GM19324 (cell line): Measurements from ENCODE around the gene TTLL12.

Experiments
- ATAC-seq: cut with Tn5 transposase; IDR thresholded peaks from one replicate; pipeline ENCODE4 v1.9.1; 2021; ENCODE audit warnings: mild to moderate bottlenecking, moderate library complexity; ENCODE audit not compliant: unreplicated experiment, low FRiP score

TTLL12 gene

DNA sequence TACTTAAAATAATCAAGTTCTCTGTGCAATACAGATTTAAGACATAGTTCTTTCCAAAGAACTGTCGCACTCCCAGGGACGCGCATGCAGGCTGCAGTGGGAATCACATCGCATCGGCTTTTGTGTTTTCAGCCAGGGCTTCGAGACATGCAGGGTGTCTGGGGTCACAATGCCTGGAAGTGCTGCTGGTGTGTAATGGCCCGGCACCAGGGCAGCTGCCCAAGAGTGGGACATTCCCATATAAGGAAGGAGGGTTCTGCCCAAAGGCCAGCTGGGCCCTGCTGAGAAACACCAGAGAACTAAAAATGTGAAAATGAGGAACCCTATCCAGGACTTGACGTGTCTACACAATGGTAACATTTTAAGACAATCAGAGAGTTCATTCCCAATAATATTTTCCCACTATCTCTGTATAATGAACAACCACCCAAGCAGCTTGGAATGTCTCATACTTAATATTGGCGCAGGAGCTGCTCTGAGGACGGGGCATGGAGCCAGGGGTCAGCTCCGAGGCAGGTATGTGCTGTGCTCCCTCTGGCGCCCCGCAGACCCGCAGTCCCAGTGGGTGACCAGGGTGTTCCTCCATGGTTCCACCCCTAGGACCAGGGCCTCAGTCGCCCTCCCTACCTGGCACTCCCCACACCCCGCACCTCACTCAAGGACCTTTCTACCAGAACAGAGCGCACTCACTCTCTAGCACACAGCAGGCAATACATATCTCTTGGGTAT is 55.0 kb downstream of the TTLL12 start:
- ATAC-seq: no peak

DNA sequence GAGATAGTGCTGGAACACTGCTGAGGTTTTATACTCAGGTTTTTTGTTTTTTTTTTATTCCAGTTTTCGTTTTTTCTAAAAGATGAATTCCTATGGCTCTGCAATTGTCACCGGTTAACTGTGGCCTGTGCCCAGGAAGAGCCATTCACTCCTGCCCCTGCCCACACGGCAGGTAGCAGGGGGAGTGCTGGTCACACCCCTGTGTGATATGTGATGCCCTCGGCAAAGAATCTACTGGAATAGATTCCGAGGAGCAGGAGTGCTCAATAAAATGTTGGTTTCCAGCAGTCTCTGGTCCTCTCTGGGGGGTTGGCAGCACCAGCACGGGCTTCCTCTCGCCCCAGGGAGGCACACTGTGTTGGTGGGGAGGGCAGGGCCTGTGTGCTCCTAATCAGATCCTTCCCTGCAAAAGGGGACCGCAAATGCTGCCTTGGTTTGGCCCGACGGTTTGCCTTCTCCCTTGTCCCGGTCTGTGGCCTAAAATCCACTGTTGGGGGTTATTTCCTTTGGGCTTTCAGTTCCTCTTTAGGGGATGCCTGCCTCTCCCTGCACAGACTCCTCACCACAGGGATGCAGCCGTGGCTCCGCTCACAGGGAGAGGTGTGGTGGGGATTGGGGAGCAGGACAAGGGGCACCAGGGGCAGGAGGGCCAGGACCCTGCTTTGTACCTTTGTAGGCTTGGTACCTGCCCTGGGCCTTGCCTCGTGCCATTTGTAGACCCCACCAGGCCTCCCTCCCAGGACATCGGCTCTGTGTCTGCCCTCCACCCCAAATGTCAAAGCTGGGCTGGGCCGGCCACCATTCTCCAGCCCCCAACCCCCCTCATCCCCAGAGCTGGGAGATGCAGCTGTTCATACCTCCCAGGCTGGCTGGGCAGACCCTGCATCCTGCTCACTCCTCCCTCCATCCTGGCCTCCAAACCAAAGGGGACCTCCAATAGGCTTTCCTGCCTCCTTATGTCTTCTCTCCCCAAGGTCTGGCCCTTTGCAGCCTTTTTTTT is 57.2 kb downstream of the TTLL12 start:
- no peak for ATAC-seq

DNA sequence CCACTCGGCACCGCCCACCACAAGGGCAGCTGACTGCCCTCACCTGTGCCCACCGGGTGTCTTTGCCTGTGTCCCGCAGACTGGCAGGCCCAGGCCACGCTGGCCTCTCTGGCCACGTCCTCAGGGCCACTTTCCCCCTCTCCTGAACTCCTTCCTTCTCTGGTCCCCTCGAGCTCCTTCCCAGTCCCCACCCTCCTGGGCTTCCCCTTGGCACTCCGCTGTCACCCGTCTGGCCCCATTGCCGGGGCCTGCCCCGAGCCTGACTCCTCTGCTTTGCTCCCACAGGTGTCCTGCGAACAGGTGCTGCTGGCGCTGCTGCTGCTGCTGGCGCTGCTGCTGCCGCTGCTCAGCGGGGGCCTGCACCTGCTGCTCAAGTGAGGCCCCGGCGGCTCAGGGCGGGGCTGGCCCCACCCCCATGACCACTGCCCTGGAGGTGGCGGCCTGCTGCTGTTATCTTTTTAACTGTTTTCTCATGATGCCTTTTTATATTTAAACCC is 58.0 kb downstream of the TTLL12 start:
- ATAC-seq: no peak

DNA sequence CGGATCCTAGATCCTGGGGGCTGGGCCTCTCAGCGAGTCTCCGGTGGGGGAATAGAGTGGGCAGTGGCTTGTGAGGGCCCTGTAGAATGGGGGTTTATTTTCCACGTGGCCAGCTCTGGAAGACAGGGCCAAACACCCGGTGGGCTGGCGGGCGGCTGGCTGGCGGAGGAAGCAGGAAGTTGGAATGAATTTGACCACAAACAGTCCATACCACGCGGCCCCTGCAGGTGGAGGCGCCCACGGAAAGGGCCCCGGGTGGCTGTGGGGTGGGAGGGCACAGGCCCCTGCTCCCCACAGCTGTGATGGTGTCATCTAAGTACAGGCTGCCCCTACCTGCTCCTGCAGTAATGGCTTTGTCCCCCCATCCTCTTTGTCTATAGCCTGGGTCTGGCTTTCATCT is 58.8 kb downstream of the TTLL12 start:
- ATAC-seq: no peak

DNA sequence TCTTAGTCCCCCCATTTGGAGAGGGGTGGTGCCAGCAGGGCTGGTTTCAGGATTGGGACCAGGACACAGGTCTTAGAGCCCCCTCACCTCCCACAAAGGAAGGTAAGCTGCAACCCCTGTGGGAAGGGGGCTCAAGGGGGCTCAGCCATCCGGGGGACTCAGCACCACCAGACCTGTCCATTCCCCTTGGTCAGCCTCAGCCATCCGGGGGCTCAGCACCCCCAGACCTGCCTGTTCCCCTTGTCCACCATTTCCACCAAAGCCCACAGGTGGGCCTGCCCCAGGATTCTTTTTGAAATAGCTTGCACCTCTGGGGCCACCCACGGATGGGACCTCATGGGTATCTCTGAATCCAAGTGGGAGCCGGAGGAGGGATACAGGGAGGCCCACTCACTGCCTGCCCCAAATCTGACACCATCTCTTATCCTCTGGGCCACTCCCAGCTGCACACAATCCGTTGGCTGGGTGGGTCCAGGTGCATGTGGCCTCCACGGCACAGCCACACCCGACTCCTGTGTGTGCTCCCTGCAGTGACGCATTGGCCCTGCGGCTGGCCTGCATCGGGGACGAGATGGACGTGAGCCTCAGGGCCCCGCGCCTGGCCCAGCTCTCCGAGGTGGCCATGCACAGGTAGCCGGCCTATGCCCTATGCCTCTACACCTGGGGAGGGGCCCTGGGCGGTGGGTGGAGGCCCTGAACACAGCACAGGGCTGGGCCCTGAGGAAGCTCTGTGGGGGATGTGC is 59.6 kb downstream of the TTLL12 start:
- no peak for ATAC-seq

DNA sequence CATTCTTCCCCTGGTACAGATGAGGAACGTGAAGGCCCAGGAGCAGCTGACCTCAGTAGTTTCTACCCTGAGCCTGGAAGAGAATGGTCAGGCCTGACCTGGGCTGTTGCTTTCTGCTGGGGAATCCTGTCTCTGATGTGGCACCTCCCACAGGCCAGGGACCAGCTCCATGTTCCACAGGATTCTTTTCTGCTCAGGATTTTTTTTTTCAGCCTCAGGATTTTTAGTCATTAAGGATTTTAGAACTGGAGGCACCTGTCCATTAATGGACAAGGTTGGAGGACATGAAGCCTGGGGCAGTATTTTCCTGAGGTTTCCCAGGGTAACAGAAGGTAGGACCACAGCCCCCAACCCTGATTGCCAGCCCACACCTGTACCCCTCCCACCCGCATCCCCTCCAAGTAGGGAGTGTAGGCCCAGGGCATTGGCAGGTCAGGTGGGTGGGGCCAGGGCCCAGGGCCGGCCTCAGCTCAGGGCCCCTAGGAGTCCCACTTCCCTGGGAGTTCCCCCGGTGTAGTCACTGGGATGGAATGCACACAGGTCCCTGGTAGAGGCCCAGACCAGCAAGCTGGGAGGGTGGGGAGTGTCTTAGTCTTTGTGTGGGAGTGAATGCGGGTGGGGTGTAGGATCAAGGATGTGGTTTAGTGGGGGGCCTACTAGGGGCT is 60.3 kb downstream of the TTLL12 start:
- no peak for ATAC-seq

DNA sequence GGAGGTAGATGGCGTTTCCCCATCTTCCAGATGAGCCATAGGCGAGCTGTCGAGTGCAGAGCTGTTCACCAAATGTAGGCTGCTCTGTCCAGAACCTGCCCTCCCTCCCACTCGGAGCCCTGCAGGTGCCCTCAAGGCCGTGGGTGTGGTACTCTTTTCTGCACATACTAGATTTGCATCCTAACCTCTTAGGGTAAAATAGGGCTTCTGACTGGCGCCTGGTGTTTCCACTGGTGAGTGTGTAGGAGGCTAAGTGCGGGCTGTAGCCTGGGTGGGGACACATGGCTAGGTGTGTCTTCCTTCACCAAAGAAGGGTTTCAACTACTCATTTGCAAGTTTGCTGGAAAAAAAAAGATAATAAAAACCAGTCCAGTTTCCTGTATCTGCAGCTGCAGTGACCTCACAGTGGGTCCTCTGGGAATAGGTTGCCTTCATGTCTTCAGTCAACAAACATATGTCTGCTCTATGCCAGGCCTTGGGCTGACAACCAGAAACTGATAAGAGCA is 67.9 kb downstream of the TTLL12 start:
- peak; percentile 77 for ATAC-seq

DNA sequence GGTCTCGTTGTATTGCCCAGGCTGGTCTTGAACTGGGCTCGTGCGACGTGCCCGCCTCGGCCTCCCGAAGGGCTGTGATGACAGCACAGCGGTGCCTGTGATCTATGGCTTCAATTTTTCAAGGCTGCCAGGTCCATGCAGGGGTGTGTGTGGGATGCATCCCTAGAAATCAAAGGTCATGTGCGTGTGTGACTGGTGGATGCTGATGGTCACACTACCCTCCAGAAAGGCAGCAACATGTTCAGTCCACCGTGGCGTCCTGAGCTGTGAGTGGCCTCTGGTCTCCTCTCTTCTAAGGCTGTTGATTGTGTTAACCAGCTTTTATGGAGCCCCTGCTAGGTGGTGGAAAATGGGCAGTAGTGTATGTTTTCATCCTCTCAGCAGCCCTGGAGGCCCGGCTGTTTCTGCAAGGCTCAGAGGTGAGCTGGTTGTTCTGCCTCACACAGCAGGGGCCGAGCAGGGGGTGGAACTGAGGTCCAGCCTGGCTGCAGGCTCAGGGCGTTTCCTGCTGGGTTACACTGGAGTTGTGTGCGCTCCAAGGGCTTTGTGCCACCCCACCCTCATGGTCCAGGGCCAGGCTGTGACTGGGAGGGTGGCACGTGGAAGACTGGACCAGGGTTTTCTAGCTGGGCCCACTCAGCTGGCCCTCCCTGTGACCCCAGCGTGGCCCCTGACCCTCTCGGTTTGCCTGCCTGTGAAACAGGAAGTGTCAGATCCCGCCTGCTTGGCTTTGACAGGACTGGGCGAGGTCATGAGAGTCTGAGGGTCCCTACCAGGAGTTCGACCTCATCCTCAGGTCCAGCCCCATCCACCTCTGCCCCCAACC is 68.7 kb downstream of the TTLL12 start:
- peak; percentile 9 for ATAC-seq

DNA sequence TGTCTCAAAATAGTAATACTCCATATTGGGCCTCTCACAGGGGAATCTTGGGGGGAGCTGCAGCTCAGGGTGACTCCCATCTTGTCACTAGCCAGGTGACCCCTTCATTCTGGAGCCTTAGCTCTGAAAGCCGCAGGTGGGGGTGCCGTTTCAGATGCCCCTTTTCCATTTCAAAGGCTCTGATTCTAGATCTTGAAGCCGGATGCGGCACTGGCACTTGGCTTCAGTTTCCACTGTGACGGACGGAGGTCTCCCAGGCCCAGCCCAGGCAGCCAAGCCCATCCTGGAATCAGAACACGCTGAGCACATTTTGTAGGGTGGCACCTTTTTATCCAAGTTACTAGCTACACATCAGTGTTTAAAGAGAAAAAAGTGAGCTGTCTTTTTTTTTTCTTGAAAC is 70.0 kb downstream of the TTLL12 start:
- ATAC-seq: no peak
